Stimulated activated CD8-positive, alpha-beta memory T cell treated with anti-CD3 and anti-CD28 coated beads, Interleukin-4, amount 100 ng/mL, for 48 hours (primary cell): ENCODE data around the gene RIMBP2.
"Not testable (repeated sequence)": the region's sequence is repeated elsewhere in the genome, so short reads cannot be mapped to it uniquely, and the experiment has no call there.

Experiments used
- DNase-seq: peaks from one replicate; pipeline ENCODE4 v3.0.0-alpha.2; 2020

The RIMBP2 gene

GRCh38 chr12:130705178-130705822 is 10.8 kb downstream of the RIMBP2 start:
- DNase-seq, result no peak

- no peak for DNase-seq
These were observed 11.5 kb downstream of the RIMBP2 start for GRCh38 chr12:130704606-130705005.

- DNase-seq, result no peak
These were observed 12.2 kb downstream of the RIMBP2 start for GRCh38 chr12:130703733-130704375.

GRCh38 chr12:130702966-130703732 is 12.9 kb downstream of the RIMBP2 start:
- DNase-seq, result no peak

- DNase-seq, result no peak
These were observed 14.7 kb downstream of the RIMBP2 start for GRCh38 chr12:130701402-130701744.

- DNase-seq, result no peak
These were observed 15.4 kb downstream of the RIMBP2 start for GRCh38 chr12:130700492-130701401.

GRCh38 chr12:130698106-130698505 is 18.0 kb downstream of the RIMBP2 start:
- DNase-seq, result no peak

GRCh38 chr12:130696379-130697100 is 19.6 kb downstream of the RIMBP2 start:
- DNase-seq, result no peak

GRCh38 chr12:130695061-130695460 is 21.0 kb downstream of the RIMBP2 start:
- no peak for DNase-seq

GRCh38 chr12:130689408-130690405 is 26.4 kb downstream of the RIMBP2 start:
- no peak for DNase-seq

GRCh38 chr12:130688999-130689398 is 27.1 kb downstream of the RIMBP2 start:
- DNase-seq, result not testable (repeated sequence)

GRCh38 chr12:130687796-130688778 is 28.0 kb downstream of the RIMBP2 start:
- DNase-seq, result no peak

GRCh38 chr12:130687190-130687589 is 28.9 kb downstream of the RIMBP2 start:
- DNase-seq, result no peak

GRCh38 chr12:130686511-130686991 is 29.5 kb downstream of the RIMBP2 start:
- DNase-seq, result no peak

GRCh38 chr12:130685850-130686249 is 30.2 kb downstream of the RIMBP2 start:
- no peak for DNase-seq

- DNase-seq, result no peak
These were observed 30.8 kb downstream of the RIMBP2 start for GRCh38 chr12:130685250-130685787.

GRCh38 chr12:130683811-130684210 is 32.3 kb downstream of the RIMBP2 start:
- DNase-seq, result no peak

- no peak for DNase-seq
These were observed 33.0 kb downstream of the RIMBP2 start for GRCh38 chr12:130683080-130683479.

- DNase-seq, result no peak
These were observed 35.6 kb downstream of the RIMBP2 start for GRCh38 chr12:130680451-130680990.
